HFF-Myc (cell line): ENCODE results near the gene SLFN5.
A peak's percentile ranks its signal among the peaks of the same experiment; 100 is the strongest.

Source experiments
- DNase-seq: peaks from one replicate; pipeline ENCODE4 v3.0.0-alpha.2; 2011; ENCODE audit warnings: low read depth; ENCODE audit errors: extremely low read depth
- H3K4me3 ChIP-seq: replicated peaks from 2 replicates; pipeline ENCODE4 v1.5.1; 2011; ENCODE audit warnings: low read depth, mild to moderate bottlenecking, control low read depth, low read length
- CTCF ChIP-seq: IDR thresholded peaks from 2 replicates; pipeline ENCODE4 v1.5.1; 2012; ENCODE audit warnings: mild to moderate bottlenecking, low read depth, low read length, control low read depth; ENCODE audit errors: missing control alignments

Gene SLFN5

DNA sequence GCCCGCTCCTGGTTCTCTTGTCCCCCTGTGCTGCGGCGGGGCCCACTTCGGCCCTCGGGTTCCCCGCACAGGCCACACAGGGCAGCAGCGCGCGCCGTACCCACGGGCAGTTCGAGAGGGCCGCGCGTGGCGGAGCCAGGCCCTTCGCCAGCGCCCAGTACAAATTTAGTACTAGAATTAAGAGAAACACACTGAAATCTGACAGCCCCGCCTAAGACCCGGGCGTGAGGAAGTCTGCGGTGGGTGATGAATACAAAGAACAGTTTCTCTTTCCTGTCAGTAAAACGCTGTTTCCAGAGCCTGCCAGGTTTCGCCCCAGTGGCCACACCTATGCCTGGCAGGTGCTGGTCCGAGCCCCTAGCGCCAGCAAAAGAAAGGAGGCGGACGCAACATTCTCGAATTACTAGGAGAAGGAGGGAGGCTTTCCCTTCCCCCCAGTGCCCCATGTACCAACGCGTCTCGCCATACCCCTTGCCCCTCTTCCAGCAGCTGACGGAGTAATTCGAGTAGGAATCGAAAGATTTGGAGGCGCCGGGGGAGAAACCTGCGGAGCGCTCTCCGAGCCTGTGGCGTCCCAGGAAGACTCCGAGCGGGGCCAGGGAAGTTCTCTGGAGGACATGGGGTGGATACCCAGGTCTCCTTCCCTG is 591 bp upstream of the SLFN5 start:
- peak; percentile 2 for TF ChIP-seq CTCF
- no peak for DNase-seq
- H3K4me3 ChIP-seq: peak overlapping the region; percentile 81

DNA sequence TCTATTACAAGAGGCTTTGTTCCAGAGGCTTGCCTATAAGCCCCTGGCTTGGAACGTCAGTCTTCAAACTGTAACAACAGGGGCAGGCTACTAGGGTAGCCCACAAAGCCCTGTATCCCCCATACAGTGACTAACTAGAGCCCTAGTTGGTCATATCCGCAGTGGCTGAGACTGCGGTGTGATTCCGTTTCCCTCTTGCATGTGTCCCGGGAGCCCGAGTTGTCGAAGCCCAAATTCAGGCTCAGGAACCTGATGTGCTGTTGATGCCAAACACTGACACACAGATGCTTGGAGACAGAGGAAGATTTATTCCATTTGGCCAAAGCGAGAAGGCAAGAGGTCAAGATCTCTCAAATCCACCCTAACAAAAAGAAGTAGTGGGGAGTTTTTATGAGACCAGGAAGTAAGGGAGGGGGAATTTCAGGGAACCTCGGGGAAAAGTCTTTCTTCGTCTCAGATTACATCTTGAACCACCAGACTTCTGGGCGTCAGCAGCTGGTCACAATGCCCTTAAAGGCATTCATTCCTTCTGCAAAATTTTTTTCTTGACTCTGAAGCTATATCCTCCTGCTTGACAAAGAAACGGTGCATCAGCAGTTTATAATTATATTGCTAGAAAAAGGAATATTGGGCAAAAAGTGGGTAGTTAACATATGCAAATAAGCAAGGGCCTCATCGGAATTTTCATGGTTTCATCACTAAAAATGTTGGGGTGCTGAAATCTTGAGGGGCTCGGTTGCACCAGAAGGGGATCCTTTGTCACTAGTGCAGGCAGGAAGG is 879 bp downstream of the SLFN5 start:
- DNase-seq: peak; percentile 72
- H3K4me3 ChIP-seq: peak overlapping the region; percentile 81
- no peak for TF ChIP-seq CTCF

DNA sequence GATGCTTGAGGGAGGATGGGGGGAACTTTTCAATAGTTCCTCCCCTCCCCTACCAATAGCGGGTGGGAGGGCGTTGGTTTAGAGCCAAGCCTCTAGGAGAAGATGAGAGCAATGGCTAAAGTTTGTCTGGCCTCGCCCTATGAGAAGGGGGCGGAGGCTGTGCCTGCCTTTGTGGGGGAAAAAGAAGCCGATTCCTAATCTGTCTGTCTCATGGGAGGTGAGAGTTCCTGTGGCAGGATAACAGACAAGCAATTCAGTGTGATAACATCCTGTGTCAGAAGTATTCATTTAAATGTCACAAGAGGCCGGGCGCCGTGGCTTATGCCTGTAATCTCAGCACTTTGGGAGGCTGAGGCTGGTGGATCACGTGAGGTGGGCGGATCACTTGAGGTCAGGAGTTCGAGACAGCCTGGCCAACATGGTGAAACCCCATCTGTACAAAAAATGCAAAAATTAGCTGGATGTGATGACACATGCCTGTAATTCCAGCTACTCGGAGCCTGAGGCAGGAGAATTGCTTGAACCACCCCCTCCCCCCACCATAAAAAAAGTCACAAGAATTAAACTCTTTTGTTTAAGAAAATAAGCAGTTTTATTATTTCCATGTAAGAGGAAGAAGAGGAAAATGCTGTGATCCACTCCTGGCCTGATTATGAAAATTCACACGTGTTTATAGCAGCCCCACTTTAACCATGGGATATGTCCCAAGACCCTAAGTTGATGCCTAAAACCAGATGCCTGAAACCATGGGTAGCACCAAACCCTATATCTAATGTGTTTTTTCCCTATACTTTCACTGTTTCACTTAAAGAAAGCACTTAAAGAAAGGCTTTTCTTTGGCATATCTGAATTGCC is 1.7 kb downstream of the SLFN5 start:
- peak; percentile 53 for DNase-seq
- no peak for TF ChIP-seq CTCF
- peak overlapping the region; percentile 81 for H3K4me3 ChIP-seq

DNA sequence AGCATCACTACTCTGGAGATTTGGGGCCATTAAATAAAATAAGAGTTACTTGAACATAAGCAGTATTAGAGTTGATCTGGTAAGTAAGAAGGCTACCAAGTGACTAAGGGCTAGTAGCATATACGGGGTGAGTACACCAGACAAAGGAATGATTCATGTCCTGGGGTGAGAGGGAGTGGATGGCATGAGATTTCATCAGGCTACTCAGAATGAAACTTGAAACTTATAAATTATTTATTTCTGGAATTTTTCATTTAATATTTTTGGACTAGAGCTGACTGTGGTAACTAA is 2.3 kb downstream of the SLFN5 start:
- H3K4me3 ChIP-seq: peak overlapping the region; percentile 81
- DNase-seq: peak; percentile 47
- no peak for TF ChIP-seq CTCF

GRCh38 chr17:35252651-35253050 is 9.8 kb downstream of the SLFN5 start:
- no peak for TF ChIP-seq CTCF
- H3K4me3 ChIP-seq: no peak overlapping the region
- no peak for DNase-seq

- peak; percentile 85 for DNase-seq
- no peak overlapping the region for H3K4me3 ChIP-seq
- TF ChIP-seq CTCF: no peak
Observed at GRCh38 chr17:35254107-35254773, 11.4 kb downstream of the SLFN5 start.
